SHP77 treated with DMSO at 0.1 percent for 48 hours (cell line): ENCODE data around the gene CDKN2B-AS1.

ENCODE experiments used
- DNase-seq: peaks from one replicate; lab custom pipeline; 2025; lab: John Stamatoyannopoulos, UW

CDKN2B-AS1 gene

GRCh38 chr9:22117511-22118384 is 123.2 kb downstream of the CDKN2B-AS1 start:
- no peak for DNase-seq

GRCh38 chr9:22118810-22119521 is 124.4 kb downstream of the CDKN2B-AS1 start:
- no peak for DNase-seq

GRCh38 chr9:22119522-22120158 is 125.0 kb downstream of the CDKN2B-AS1 start:
- DNase-seq: no peak

- no peak for DNase-seq
These were observed 125.6 kb downstream of the CDKN2B-AS1 start for GRCh38 chr9:22120159-22120549.

GRCh38 chr9:22120595-22120994 is 126.0 kb downstream of the CDKN2B-AS1 start:
- DNase-seq: no peak

GRCh38 chr9:22124263-22125011 is 129.8 kb downstream of the CDKN2B-AS1 start:
- peak; percentile 34 for DNase-seq

GRCh38 chr9:22129133-22129532 is 134.5 kb downstream of the CDKN2B-AS1 start:
- DNase-seq: no peak

- no peak for DNase-seq
These were observed 135.0 kb downstream of the CDKN2B-AS1 start for GRCh38 chr9:22129633-22130032.

- no peak for DNase-seq
These were observed 137.2 kb downstream of the CDKN2B-AS1 start for GRCh38 chr9:22131817-22132216.

GRCh38 chr9:22134390-22134789 is 139.8 kb downstream of the CDKN2B-AS1 start:
- DNase-seq: no peak

- no peak for DNase-seq
These were observed 142.0 kb downstream of the CDKN2B-AS1 start for GRCh38 chr9:22136461-22137096.

GRCh38 chr9:22138956-22139660 is 144.5 kb downstream of the CDKN2B-AS1 start:
- DNase-seq: no peak

- DNase-seq: no peak
These were observed 147.3 kb downstream of the CDKN2B-AS1 start for GRCh38 chr9:22141908-22142307.

- DNase-seq: no peak
These were observed 148.1 kb downstream of the CDKN2B-AS1 start for GRCh38 chr9:22142671-22143070.

GRCh38 chr9:22143799-22144625 is 149.4 kb downstream of the CDKN2B-AS1 start:
- DNase-seq: no peak

- DNase-seq: no peak
These were observed 152.0 kb downstream of the CDKN2B-AS1 start for GRCh38 chr9:22146604-22147003.

GRCh38 chr9:22147813-22148527 is 153.4 kb downstream of the CDKN2B-AS1 start:
- no peak for DNase-seq

- no peak for DNase-seq
These were observed 153.9 kb downstream of the CDKN2B-AS1 start for GRCh38 chr9:22148528-22148875.

GRCh38 chr9:22148876-22149637 is 154.5 kb downstream of the CDKN2B-AS1 start:
- no peak for DNase-seq
